Activated CD4-positive, alpha-beta memory T cell treated with anti-CD3 and anti-CD28 coated beads for 36 hours (primary cell): Measurements from ENCODE around the gene FFAR1. TPM values are rescaled to one million over a fixed set of nuclear protein-coding genes. Genes with fewer than 3 reads are reported as not detected.
A peak's percentile ranks its signal among the peaks of the same experiment; 100 is the strongest.

Experiments
- CTCF ChIA-PET: fragments of 350-600 bp; sonication (Branson Sonifier 250); formaldehyde crosslinking; loops from one replicate; lab custom pipeline; 2021; ENCODE audit warnings: antibody characterized with exemption, inconsistent platforms; lab: Charles Lee
- POLR2A ChIA-PET: fragments of 350-600 bp; sonication (Branson Sonifier 250); formaldehyde crosslinking; loops from one replicate; lab custom pipeline; 2021; ENCODE audit warnings: antibody characterized with exemption; lab: Charles Lee
- DNase-seq: peaks from one replicate; pipeline ENCODE4 v3.0.0-alpha.2; 2020
- H3K27ac Mint-ChIP-seq: one replicate; pipeline ENCODE4 v1.8.0; 2021; ENCODE audit warnings: mixed read lengths
- H3K27me3 Mint-ChIP-seq: one replicate; pipeline ENCODE4 v1.8.0; 2021; ENCODE audit warnings: mixed read lengths
- H3K36me3 Mint-ChIP-seq: one replicate; pipeline ENCODE4 v1.8.0; 2021; ENCODE audit warnings: mixed read lengths
- H3K4me1 Mint-ChIP-seq: one replicate; pipeline ENCODE4 v1.8.0; 2021; ENCODE audit warnings: low read depth, mixed read lengths
- H3K4me3 Mint-ChIP-seq: one replicate; pipeline ENCODE4 v1.8.0; 2021; ENCODE audit warnings: mild to moderate bottlenecking, mixed read lengths
- H3K9me3 Mint-ChIP-seq: one replicate; pipeline ENCODE4 v1.8.0; 2021; ENCODE audit warnings: mixed read lengths
- intact Hi-C: fragments of 100-400 bp; cut with micrococcal nuclease; formaldehyde crosslinking; loops from one replicate; pipeline ENCODE4 v1.15.1; 2023
- total RNA-seq, 2 experiments: library from RNA; stranded (reverse); gene quantifications; one replicate each; pipeline ENCODE4 v1.2.3, GENCODE V29; 2021

FFAR1 gene
- total RNA-seq, 2 experiments from 2014 or later = 0.12 TPM; not detected in 1

DNA sequence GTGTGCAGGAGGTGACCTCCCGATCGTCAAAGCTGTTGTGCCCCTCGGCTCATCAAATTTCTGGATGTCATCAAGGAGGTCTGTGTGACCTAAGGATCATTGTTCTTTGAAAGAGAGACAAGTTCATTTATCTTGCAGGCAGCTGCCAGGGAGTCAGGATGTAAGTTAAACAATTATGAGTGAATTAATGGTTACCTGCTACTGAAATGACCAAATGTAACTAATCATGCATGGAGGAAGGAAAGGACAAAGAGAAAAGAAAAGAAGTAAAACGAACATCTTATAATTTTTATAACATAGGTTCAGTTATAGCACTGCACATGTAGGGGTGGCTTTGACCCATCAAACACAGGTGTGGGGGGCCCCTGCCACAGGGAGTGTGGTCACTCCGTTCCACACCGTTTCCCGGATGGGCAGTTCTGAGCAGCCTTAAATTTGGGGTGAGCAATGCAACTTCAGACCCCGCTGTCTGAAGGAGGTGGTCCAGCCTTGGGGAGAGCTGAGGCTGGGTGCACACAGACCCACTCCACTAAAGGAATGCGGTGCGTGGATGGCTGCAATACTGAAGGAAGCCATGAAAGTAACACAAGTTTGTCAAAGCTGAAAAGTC is 13.5 kb upstream of the FFAR1 start:
- H3K27ac Mint-ChIP-seq = no peak overlapping the region
- ChIA-PET CTCF (interaction anchor here (1.9 kb wide), 1 partner anchor 19 kb away, joined by 9 read pairs; no protein-coding TSS in a partner anchor), POLR2A (no interaction called here)
- no peak overlapping the region for H3K4me3 Mint-ChIP-seq
- intact Hi-C loops = no loop called here
- peaks cover 19% of the 10 kb centered on the region for H3K4me1 Mint-ChIP-seq
- H3K9me3 Mint-ChIP-seq = no peaks in the 10 kb centered on the region
- no peak for DNase-seq
- H3K27me3 Mint-ChIP-seq = peaks cover 12% of the 10 kb centered on the region
- no peaks in the 10 kb centered on the region for H3K36me3 Mint-ChIP-seq

DNA sequence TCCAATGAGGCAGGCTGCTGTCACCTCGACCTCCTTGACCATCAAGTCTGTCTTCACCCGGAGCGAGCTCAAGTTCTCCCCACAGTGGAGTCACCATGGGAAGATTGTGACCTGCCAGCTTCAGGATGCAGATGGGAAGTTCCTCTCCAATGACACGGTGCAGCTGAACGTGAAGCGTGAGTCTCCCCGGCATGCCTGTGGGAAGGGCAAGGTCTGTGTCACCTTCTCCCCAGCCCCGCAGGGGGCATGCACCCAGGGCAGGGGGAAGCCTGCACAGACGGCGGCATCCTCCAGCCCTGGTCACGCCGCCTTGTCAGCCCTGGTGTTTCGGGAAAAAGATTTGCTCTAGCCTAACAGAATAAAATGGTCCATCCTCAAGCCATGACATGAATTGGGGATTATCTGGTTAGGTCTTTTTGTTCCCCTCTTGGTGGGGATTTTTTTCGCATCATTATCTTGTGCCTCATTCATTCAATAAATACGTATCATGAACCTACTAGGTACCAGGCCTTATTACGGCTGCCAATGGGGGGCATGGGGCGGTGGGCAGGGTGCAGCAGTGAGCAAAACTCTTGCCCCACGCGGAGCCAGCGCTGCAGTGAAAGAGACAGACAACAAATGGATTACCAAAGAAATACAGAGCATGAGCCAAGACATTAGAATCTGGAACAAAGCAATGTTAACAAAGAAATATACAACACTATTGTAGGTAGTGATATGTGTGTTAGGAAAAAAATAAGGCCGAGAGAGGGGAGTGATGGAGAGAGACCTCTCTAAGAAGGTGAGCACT is 11.3 kb upstream of the FFAR1 start:
- Mint-ChIP-seq H3K27ac (no peak overlapping the region), H3K9me3 (no peaks in the 10 kb centered on the region)
- CTCF ChIA-PET = no interaction called here

DNA sequence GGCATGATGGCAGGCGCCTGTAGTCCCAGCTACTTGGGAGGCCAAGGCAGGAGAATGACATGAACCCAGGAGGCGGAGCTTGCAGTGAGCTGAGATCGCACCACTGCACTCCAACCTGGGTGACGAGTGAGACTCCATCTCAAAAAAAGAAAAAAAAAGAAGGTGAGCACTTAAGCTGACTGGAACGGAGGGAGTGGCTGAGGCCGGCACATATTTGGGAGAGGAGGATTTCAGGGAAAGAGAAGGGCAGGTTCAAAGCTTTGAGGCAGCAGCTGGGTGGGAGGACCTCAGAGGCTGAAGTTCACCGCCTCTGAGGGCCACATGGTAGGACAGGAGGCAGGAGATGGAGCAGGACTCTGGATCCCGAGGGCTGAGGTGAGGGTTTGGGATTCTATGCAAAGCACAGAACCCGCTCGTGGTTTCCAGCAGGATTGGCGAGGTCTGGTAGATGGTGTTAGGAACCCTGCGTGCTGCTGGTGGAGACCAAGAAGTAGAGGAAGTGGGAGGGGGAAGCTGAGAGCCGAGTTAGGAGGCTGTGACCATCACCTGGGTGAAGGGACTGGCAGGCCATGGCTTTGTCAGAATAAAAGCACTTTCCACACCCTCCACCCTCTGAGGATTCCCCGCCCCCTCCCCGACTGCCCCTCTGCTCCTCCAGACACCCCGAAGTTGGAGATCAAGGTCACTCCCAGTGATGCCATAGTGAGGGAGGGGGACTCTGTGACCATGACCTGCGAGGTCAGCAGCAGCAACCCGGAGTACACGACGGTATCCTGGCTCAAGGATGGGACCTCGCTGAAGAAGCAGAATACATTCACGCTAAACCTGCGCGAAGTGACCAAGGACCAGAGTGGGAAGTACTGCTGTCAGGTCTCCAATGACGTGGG is 10.4 kb upstream of the FFAR1 start:
- ChIA-PET CTCF (no interaction called here), POLR2A (interaction anchor here (0.9 kb wide), 1 partner anchor 12 kb away, joined by 3 read pairs; no protein-coding TSS in a partner anchor)
- no peak for DNase-seq
- H3K4me1 Mint-ChIP-seq = peaks cover 19% of the 10 kb centered on the region
- no peak overlapping the region for H3K4me3 Mint-ChIP-seq
- peaks cover 4% of the 10 kb centered on the region for H3K27me3 Mint-ChIP-seq
- intact Hi-C loops = no loop called here
- H3K9me3 Mint-ChIP-seq = no peaks in the 10 kb centered on the region
- peak overlapping the region; percentile 6 for H3K27ac Mint-ChIP-seq
- H3K36me3 Mint-ChIP-seq = no peaks in the 10 kb centered on the region

More for the DNA sequence above, 11.3 kb upstream of the FFAR1 start:
- Mint-ChIP-seq H3K27me3 (peaks cover 4% of the 10 kb centered on the region), H3K36me3 (no peaks in the 10 kb centered on the region), H3K4me1 (peaks cover 19% of the 10 kb centered on the region), H3K4me3 (no peak overlapping the region)
- DNase-seq = no peak
- intact Hi-C loops = no loop called here
- POLR2A ChIA-PET = no interaction called here

DNA sequence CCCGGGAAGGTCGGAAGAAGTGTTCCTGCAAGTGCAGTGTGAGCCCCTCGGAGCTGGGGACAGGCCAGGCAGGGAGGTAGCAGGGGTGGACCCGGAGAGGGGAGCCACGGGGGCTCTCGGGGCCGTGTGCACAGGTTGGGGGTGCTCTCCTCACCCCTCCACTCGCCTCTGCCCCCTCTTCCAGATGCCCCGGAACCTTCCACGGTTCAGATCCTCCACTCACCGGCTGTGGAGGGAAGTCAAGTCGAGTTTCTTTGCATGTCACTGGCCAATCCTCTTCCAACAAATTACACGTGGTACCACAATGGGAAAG is 9.8 kb upstream of the FFAR1 start:
- H3K36me3 Mint-ChIP-seq = no peaks in the 10 kb centered on the region
- no peak overlapping the region for H3K4me3 Mint-ChIP-seq
- ChIA-PET POLR2A (interaction anchor here (0.9 kb wide), 1 partner anchor 13 kb away, joined by 3 read pairs; no protein-coding TSS in a partner anchor), CTCF (no interaction called here)
- no peaks in the 10 kb centered on the region for H3K9me3 Mint-ChIP-seq
- no peak overlapping the region for H3K27ac Mint-ChIP-seq
- no peak for DNase-seq
- H3K27me3 Mint-ChIP-seq = peaks cover 4% of the 10 kb centered on the region
- peaks cover 14% of the 10 kb centered on the region for H3K4me1 Mint-ChIP-seq
- intact Hi-C loops = no loop called here

DNA sequence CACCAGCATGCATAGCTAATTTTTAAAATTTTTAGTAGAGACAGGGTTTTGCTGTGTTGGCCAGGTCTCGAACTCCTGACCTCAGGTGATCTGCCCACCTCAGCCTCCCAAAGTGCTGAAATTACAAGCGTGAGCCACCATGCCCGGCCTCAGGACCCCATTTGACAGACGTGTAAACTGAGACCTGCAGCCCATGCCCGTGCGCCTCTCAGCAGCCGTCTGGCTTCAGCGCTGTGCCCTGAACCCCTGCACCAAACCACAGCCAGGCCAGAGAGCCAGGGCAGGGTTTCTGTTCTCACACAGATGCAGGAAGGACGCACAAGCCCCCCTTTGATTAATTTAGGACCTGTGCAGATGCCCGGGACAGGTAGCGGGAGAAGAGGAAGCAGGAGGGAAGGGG is 7.3 kb upstream of the FFAR1 start:
- H3K36me3 Mint-ChIP-seq = no peaks in the 10 kb centered on the region
- no peaks in the 10 kb centered on the region for H3K4me1 Mint-ChIP-seq
- no peak for DNase-seq
- intact Hi-C loops = no loop called here
- H3K27me3 Mint-ChIP-seq = peaks cover 2% of the 10 kb centered on the region
- POLR2A ChIA-PET = interaction anchor here (0.6 kb wide), 1 partner anchor 195 kb away, joined by 3 read pairs; no protein-coding TSS in a partner anchor
- no peaks in the 10 kb centered on the region for H3K9me3 Mint-ChIP-seq
- CTCF ChIA-PET = no interaction called here
- H3K4me3 Mint-ChIP-seq = no peak overlapping the region
- H3K27ac Mint-ChIP-seq = no peak overlapping the region

DNA sequence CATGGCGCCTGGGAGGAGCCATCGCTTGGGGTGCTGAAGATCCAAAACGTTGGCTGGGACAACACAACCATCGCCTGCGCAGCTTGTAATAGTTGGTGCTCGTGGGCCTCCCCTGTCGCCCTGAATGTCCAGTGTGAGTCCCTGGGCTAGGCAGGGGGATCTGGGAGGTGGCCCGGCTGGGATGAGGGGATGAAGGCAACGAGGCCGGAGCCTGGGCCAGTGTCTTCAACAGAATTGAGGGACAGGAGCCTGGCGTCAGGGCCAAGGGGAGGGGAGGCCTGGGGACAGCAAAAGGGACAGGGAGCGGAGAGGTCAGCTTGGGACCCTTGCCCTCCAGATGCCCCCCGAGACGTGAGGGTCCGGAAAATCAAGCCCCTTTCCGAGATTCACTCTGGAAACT is 6.7 kb upstream of the FFAR1 start:
- ChIA-PET POLR2A (no interaction called here), CTCF (no interaction called here)
- DNase-seq = no peak
- intact Hi-C loops = no loop called here
- Mint-ChIP-seq H3K4me1 (peaks cover 5% of the 10 kb centered on the region), H3K9me3 (no peaks in the 10 kb centered on the region), H3K27me3 (peaks cover 1% of the 10 kb centered on the region), H3K4me3 (no peak overlapping the region), H3K36me3 (no peaks in the 10 kb centered on the region), H3K27ac (no peak overlapping the region)

DNA sequence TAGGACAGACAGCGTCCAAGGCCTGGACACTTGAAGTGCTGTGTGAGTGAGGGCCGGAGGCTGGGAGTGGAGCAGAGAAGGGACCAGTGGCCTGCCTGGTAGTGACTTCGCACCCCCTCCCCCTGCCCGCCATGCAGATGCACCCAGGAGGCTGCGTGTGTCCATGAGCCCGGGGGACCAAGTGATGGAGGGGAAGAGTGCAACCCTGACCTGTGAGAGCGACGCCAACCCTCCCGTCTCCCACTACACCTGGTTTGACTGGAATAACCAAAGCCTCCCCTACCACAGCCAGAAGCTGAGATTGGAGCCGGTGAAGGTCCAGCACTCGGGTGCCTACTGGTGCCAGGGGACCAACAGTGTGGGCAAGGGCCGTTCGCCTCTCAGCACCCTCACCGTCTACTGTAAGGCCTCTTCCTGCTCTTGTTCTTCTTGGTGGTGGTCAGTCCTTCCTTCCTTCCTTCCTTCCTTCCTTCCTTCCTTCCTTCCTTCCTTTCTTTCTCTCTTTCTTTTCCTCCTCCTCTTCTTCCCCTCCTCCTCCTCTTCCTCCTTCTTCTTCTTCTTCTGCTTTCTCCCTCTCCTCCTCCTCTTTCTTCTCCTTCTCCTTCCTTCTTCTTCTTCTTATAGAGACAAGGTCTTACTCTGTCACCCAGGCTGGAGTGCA is 6.0 kb upstream of the FFAR1 start:
- DNase-seq = no peak
- Mint-ChIP-seq H3K27ac (no peak overlapping the region), H3K9me3 (no peaks in the 10 kb centered on the region), H3K36me3 (no peaks in the 10 kb centered on the region), H3K4me1 (peaks cover 12% of the 10 kb centered on the region), H3K27me3 (no peaks in the 10 kb centered on the region), H3K4me3 (no peak overlapping the region)
- intact Hi-C loops = no loop called here
- POLR2A ChIA-PET = no interaction called here
- CTCF ChIA-PET = interaction anchor here (1.2 kb wide), 1 partner anchor 12 kb away, joined by 7 read pairs; no protein-coding TSS in a partner anchor

DNA sequence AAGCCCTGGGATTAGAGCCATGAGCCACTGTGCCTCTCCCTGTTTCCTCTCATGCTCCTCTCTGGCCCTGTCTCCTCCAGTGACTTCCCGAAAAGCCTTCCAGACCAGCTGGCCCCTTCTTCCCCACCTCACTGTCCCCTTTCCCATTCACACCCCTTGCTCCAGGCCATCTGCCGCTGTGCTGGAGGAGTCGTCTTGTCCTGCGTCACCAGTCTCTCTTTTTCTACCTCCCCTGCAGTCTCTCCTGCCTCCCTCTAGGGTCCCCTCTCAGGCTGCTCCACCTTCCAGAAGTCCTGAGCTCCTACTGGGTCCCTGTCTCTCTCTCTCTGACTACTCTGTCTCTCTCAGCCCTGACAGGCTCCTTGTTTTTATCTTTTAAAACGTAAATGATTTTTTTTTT is 5.3 kb upstream of the FFAR1 start:
- DNase-seq = no peak
- Mint-ChIP-seq H3K27ac (no peak overlapping the region), H3K36me3 (no peaks in the 10 kb centered on the region), H3K4me1 (peaks cover 20% of the 10 kb centered on the region), H3K4me3 (no peak overlapping the region), H3K27me3 (no peaks in the 10 kb centered on the region), H3K9me3 (no peaks in the 10 kb centered on the region)
- POLR2A ChIA-PET = no interaction called here
- intact Hi-C loops = no loop called here
- CTCF ChIA-PET = interaction anchor here (1.2 kb wide), 1 partner anchor 11 kb away, joined by 7 read pairs; no protein-coding TSS in a partner anchor

DNA sequence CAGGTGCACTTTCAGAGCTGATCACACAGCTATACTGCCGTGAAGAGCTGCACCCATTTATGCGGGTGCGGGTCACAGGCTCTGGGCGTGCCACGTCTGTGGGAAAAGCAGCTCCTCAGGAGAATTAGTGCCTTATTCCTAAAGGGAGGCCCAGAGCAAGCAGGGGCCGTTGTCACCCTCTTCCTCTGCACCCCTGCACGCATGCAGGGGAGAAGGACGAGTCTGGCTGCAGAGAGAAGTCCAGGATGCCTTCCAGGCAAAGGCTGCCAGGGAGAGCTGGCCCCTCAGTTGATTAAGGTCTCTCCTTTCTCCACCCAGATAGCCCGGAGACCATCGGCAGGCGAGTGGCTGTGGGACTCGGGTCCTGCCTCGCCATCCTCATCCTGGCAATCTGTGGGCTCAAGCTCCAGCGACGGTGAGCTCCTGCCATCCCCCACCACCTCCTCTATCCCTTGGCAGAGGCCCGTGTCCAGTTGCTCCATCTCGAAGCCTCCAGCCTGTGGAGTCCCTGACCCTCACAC is 3.1 kb upstream of the FFAR1 start:
- H3K27me3 Mint-ChIP-seq = peaks cover 2% of the 10 kb centered on the region
- H3K27ac Mint-ChIP-seq = no peak overlapping the region
- POLR2A ChIA-PET = no interaction called here
- peaks cover 39% of the 10 kb centered on the region for H3K4me1 Mint-ChIP-seq
- CTCF ChIA-PET = no interaction called here
- no peaks in the 10 kb centered on the region for H3K36me3 Mint-ChIP-seq
- no peaks in the 10 kb centered on the region for H3K9me3 Mint-ChIP-seq
- intact Hi-C loops = loop anchor here (5.0 kb wide), 1 partner anchor 203 kb away; the partner anchor contains the start of gene TMEM147
- H3K4me3 Mint-ChIP-seq = peak overlapping the region; percentile 12
- peak; percentile 7 for DNase-seq

DNA sequence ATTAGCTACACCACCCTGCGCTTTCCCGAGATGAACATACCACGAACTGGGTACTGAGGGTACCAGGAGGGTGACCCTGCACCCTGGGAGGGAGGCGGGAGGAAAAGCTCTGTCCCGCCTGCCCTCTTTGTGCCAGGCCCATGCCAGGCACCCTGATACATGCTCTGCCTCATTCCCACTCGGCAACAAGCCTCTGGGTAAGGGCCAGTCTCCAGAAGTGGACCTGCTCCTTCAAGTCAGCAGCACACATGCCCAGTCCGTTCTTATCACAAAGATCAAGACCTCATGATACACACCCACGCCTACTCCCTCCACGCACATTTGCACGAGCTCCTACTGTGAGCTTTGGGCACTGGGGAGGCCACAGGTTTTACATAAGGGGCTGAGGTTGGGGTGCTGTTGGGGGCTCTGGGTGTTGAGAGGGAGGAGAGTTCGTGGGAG is 2.0 kb upstream of the FFAR1 start:
- H3K4me3 Mint-ChIP-seq = peak overlapping the region; percentile 10
- no peaks in the 10 kb centered on the region for H3K9me3 Mint-ChIP-seq
- H3K4me1 Mint-ChIP-seq = peaks cover 41% of the 10 kb centered on the region
- H3K36me3 Mint-ChIP-seq = no peaks in the 10 kb centered on the region
- DNase-seq = peak; percentile 15
- H3K27ac Mint-ChIP-seq = peak overlapping the region; percentile 96
- intact Hi-C loops = loop anchor here (2.0 to 5.0 kb wide), 3 partner anchors 117 to 202 kb away; partner anchors contain the start of gene TMEM147
- CTCF ChIA-PET = interaction anchor here (1.1 kb wide), 1 partner anchor 13 kb away, joined by 4 read pairs; no protein-coding TSS in a partner anchor
- peaks cover 4% of the 10 kb centered on the region for H3K27me3 Mint-ChIP-seq
- POLR2A ChIA-PET = no interaction called here
